OCI-LY7 (cell line): Measurements from ENCODE around the gene FOXB1.

Experiments
- EZH2phosphoT487 ChIP-seq: fragments of 200-600 bp; sonication (generic); IDR thresholded peaks from 2 replicates; pipeline ENCODE4 v1.6.1; 2018; ENCODE audit warnings: low read depth, borderline replicate concordance, mild to moderate bottlenecking, mixed run types, antibody characterized with exemption, low read length, moderate library complexity, mixed read lengths
- TF ChIP-seq, protein P1 (sequence below): fragments of 200-600 bp; sonication (generic); conservative IDR thresholded peaks from 2 replicates; pipeline ENCODE4 v1.5.1; 2014; ENCODE audit warnings: mild to moderate bottlenecking, antibody characterized with exemption, low read length, moderate library complexity, mixed read lengths

DNA sequence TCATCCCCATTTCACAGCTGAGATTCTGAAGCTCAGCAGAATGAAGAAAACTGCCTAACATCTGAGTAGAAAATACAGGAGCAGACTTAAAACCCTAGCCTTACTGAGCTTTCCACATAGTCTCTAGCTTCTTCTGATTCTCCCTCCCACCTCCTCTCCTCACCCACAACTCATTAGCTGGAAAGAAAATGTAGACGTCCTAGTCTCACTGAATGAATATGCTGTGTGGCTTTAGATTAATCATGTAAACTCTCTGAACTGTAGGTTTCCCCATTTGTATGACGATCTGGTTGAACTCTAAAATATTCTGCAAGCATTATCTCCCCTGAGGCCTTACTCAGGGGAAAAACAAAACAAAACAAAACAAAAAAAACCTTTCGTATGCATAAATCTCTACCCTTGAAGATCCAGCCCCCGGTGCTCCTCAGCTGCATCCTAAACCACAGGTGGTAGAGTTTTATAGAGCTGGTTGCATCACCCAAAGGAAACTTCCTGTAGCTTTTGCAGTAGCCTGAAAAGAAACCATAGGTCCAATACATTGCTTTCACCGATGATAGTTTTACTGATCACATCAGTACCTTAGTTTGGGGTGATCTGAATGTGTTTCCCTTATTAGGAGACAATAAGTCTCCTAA, 40.6 kb downstream of the FOXB1 start:
- TF ChIP-seq, protein P1, sequence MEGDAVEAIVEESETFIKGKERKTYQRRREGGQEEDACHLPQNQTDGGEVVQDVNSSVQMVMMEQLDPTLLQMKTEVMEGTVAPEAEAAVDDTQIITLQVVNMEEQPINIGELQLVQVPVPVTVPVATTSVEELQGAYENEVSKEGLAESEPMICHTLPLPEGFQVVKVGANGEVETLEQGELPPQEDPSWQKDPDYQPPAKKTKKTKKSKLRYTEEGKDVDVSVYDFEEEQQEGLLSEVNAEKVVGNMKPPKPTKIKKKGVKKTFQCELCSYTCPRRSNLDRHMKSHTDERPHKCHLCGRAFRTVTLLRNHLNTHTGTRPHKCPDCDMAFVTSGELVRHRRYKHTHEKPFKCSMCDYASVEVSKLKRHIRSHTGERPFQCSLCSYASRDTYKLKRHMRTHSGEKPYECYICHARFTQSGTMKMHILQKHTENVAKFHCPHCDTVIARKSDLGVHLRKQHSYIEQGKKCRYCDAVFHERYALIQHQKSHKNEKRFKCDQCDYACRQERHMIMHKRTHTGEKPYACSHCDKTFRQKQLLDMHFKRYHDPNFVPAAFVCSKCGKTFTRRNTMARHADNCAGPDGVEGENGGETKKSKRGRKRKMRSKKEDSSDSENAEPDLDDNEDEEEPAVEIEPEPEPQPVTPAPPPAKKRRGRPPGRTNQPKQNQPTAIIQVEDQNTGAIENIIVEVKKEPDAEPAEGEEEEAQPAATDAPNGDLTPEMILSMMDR, result no peak
- TF ChIP-seq EZH2phosphoT487, result no peak
